ENCODE data around the gene PLGRKT. TPM values are rescaled to one million over a fixed set of nuclear protein-coding genes. Genes with fewer than 3 reads are reported as not detected.
"Not testable (repeated sequence)": the region's sequence is repeated elsewhere in the genome, so short reads cannot be mapped to it uniquely, and the experiment has no call there.

Gene PLGRKT
- total RNA-seq, 2 experiments from 2014 or later, result 30.5 to 30.7 TPM

DNA sequence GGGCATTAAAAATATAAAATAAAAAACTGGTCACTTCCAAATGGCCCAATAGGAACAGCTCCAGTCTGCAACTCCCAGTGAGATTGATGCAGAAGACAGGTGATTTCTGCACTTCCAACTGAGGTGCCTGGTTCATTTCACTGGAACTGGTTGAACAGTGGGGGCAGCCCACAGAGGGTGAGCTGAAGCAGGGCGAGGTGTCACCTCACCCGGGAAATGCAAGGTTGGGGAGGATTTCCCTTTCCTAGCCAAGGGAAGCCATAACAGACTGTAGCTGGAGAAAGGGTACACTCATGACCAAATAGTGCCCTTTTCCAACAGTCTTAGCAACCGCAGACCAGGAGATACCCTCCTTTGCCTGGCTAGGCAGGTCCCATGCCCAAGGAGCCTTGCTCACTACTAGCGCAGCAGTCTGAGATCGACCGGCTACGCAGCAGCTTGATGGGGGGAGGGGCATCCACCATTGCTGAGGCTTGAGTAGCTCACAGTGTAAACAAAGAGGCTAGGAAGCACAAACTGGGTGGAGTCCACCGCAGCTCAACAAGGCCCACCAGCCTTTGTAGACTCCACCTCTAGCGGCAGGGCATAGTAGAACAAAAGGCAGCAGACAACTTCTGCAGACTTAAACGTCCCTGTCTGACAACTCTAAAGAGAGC lies 110.7 kb downstream of the PLGRKT start:
- peaks cover 31% of the 10 kb centered on the region for H3K36me3 Mint-ChIP-seq (ENCODE audit: low read depth)
- ChIA-PET POLR2A (interaction anchor here (1.2 kb wide), 1 partner anchor 111 kb away, joined by 3 read pairs; the partner anchor contains the start of gene PLGRKT), CTCF (interaction anchor here (0.6 to 2.1 kb wide), 5 partner anchors 9 to 141 kb away, joined by 3 to 7 read pairs (median 4); no protein-coding TSS in a partner anchor)
- no peaks in the 10 kb centered on the region for H3K27me3 Mint-ChIP-seq (ENCODE audit: low read depth)
- ATAC-seq, result peak; percentile 86
- peak overlapping the region; percentile 60 for H3K27ac Mint-ChIP-seq
- DNase-seq, result peak; percentile 76
- peaks cover 20% of the 10 kb centered on the region for H3K4me1 Mint-ChIP-seq (ENCODE audit: low read depth)
- no peaks in the 10 kb centered on the region for H3K9me3 Mint-ChIP-seq (ENCODE audit: insufficient read depth)
- H3K4me3 Mint-ChIP-seq, result peak overlapping the region; percentile 42

DNA sequence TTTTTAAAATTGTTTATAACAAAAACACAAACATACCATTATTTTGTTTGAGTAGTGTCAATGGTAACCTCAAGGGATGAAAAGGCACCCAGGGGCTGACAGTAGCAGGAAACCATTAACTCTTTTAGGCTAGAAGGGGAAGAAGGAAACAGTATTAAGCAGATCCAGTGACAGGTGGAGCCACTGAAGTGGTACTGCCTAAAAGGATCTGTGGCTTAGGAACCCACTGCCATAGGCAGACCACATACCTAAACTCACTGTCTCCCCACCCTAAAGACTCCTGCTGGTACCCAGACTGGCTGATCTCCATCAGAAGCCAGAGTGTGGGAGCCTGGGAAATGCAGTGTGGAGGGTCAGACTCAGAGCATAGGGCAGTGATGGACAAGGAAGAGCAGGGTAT lies 111.5 kb downstream of the PLGRKT start:
- Mint-ChIP-seq H3K27me3 (ENCODE audit: low read depth) (no peaks in the 10 kb centered on the region), H3K4me1 (ENCODE audit: low read depth) (peaks cover 20% of the 10 kb centered on the region), H3K9me3 (ENCODE audit: insufficient read depth) (no peaks in the 10 kb centered on the region), H3K27ac (no peak overlapping the region), H3K36me3 (ENCODE audit: low read depth) (peaks cover 27% of the 10 kb centered on the region), H3K4me3 (no peak overlapping the region)
- ChIA-PET CTCF (interaction anchor here (1.4 to 2.1 kb wide), 3 partner anchors 8 to 27 kb away, joined by 4 to 7 read pairs (median 5); no protein-coding TSS in a partner anchor), POLR2A (interaction anchor here (1.2 kb wide), 1 partner anchor 111 kb away, joined by 3 read pairs; the partner anchor contains the start of gene PLGRKT)
- ATAC-seq (peak; percentile 48), DNase-seq (no peak)

DNA sequence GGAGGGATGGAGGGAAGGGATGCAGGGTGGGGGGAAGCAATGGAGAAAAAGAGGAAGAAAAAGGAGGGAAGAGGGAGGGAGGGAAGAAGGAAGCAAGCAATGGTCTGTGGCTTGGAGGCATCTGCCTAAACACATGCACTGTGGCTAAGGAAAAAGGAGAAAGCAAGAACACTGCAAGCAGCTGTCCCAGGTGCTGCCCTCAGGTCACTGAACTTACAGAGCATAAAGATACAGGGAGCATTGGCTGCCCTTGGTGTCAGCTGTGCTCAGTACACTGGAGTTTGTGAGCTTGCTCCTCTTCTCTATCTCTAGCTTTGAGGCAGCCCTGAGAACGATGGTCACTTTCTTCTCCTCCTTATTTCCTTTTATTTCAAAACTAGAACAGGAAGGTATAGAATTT lies 116.1 kb downstream of the PLGRKT start:
- POLR2A ChIA-PET; DNase-seq; H3K36me3 Mint-ChIP-seq (ENCODE audit: low read depth); H3K27me3 Mint-ChIP-seq (ENCODE audit: low read depth); ATAC-seq; H3K4me1 Mint-ChIP-seq (ENCODE audit: low read depth); H3K9me3 Mint-ChIP-seq (ENCODE audit: insufficient read depth); H3K4me3 Mint-ChIP-seq; H3K27ac Mint-ChIP-seq: not testable (repeated sequence)
- CTCF ChIA-PET, result interaction anchor here (0.8 to 1.2 kb wide), 7 partner anchors 28 to 266 kb away, joined by 3 to 5 read pairs (median 3); partner anchors contain the start of gene PLGRKT

DNA sequence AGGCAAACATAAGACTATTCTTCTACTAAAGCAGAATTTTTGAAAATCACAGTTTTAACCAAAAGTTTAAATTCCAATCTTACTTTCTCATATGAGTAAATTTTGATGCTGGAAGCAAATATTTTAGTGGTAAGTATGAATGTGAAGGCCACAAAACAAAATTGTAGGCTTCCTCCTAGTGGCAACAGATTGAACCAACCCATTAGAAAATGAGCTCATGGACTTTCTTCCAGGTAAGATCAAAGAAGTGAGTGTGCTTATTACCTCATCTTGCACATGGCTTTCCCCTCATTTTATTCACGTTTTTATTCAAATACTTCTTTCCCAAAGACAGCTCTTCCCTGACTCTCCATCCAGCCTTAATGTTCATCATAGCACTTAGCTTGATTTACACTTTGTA lies 116.7 kb downstream of the PLGRKT start:
- peaks cover under 1% of the 10 kb centered on the region for H3K4me1 Mint-ChIP-seq (ENCODE audit: low read depth)
- DNase-seq (no peak), ATAC-seq (no peak)
- no peak overlapping the region for H3K4me3 Mint-ChIP-seq
- no peak overlapping the region for H3K27ac Mint-ChIP-seq
- peaks cover 10% of the 10 kb centered on the region for H3K36me3 Mint-ChIP-seq (ENCODE audit: low read depth)
- POLR2A ChIA-PET, result no interaction called here
- CTCF ChIA-PET, result interaction anchor here (0.8 to 1.2 kb wide), 8 partner anchors 27 to 267 kb away, joined by 3 to 5 read pairs (median 3); partner anchors contain the start of gene PLGRKT
- no peaks in the 10 kb centered on the region for H3K27me3 Mint-ChIP-seq (ENCODE audit: low read depth)
- no peaks in the 10 kb centered on the region for H3K9me3 Mint-ChIP-seq (ENCODE audit: insufficient read depth)

DNA sequence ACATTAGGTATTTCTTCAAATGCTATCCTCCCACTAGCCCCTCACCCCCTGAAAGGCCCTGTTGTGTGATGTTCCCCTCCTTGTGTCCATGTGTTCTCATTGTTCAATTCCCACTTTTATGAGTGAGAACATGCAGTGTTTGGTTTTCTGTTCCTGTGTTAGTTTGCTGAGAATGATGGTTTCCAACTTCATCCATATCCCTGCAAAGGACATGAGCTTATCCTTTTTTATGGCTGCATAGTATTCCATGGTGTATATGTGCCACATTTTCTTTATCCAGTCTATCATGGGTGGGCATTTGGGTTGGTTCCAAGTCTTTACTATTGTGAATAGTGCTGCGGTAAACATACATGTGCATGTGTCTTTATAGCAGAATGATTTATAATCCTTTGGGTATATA lies 121.3 kb downstream of the PLGRKT start:
- H3K27me3 Mint-ChIP-seq (ENCODE audit: low read depth); H3K27ac Mint-ChIP-seq; H3K4me1 Mint-ChIP-seq (ENCODE audit: low read depth); ATAC-seq; CTCF ChIA-PET; DNase-seq; POLR2A ChIA-PET; H3K4me3 Mint-ChIP-seq: not testable (repeated sequence)
- Mint-ChIP-seq H3K36me3 (ENCODE audit: low read depth) (peaks cover 23% of the 10 kb centered on the region), H3K9me3 (ENCODE audit: insufficient read depth) (peaks cover 15% of the 10 kb centered on the region)

DNA sequence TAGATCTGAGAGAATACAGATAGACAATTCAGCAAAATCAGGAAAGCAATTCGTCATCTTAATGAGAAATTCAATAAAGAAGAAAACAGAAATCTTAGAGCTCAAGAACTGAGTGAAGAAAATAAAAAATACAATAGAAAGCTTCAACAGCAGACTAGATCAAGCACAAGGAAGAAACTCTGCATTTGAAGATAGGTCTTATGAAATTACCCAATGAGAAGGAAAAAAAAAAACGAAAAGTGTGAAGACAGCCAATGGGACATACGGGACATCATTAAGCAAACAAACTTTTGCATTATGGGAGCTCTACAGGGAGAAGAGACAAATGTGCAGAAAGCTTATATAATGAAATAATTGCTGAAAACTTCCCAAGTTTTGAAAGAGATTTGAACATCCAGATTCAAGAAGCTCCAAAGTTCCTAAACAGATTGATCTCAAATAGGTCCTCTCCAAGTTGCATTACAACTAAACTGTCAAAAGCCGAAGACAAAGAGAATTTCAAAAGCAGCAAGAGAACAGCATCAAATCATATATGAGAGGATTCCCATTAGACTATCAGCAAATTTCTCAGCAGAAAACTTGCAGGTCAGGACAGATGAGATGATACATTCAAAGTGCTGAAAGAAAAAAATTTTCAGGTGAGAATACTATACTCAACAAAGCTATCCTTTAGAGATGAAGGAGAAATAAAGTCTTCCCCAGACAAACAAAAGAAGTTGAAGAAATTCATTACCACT lies 122.4 kb downstream of the PLGRKT start:
- ChIA-PET CTCF (interaction anchor here (0.6 to 1.8 kb wide), 4 partner anchors 14 to 129 kb away, joined by 3 to 6 read pairs (median 4); no protein-coding TSS in a partner anchor), POLR2A (no interaction called here)
- H3K36me3 Mint-ChIP-seq (ENCODE audit: low read depth), result peaks cover 23% of the 10 kb centered on the region
- no peak for ATAC-seq
- H3K27ac Mint-ChIP-seq, result no peak overlapping the region
- no peaks in the 10 kb centered on the region for H3K27me3 Mint-ChIP-seq (ENCODE audit: low read depth)
- peaks cover 15% of the 10 kb centered on the region for H3K9me3 Mint-ChIP-seq (ENCODE audit: insufficient read depth)
- H3K4me3 Mint-ChIP-seq, result no peak overlapping the region
- no peak for DNase-seq
- H3K4me1 Mint-ChIP-seq (ENCODE audit: low read depth), result no peaks in the 10 kb centered on the region

DNA sequence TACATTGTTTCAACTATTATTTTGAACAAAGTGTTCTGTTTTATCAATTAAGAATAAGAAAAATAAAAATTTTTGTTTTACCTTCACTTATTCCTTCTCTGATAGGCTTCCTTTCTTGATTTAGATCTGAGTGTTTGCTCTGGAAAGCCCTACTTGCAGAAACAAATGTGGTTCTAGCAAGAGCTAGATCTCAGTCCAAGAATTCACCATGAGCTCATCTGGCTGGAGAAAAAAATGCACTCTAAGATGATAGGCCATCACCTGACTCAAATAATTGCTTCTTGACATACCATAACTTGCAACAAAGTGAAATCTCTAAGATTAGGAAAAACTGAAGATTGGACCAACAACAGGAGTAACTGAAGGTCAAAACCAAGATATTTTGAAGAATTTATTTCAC lies 126.9 kb downstream of the PLGRKT start:
- H3K4me3 Mint-ChIP-seq, result no peak overlapping the region
- ATAC-seq (no peak), DNase-seq (no peak)
- ChIA-PET POLR2A (no interaction called here), CTCF (no interaction called here)
- H3K9me3 Mint-ChIP-seq (ENCODE audit: insufficient read depth), result peaks cover 15% of the 10 kb centered on the region
- H3K27me3 Mint-ChIP-seq (ENCODE audit: low read depth), result no peaks in the 10 kb centered on the region
- H3K36me3 Mint-ChIP-seq (ENCODE audit: low read depth), result peaks cover 13% of the 10 kb centered on the region
- H3K27ac Mint-ChIP-seq, result no peak overlapping the region
- H3K4me1 Mint-ChIP-seq (ENCODE audit: low read depth), result peaks cover 8% of the 10 kb centered on the region

Other genes starting within 250 kb of the PLGRKT start
- not detected for gene INSL4, start 206.5 kb downstream of the PLGRKT start, total RNA-seq
- 1 to 10 TPM; 2.2 to 2.8 TPM for gene RLN2, start 133.2 kb downstream of the PLGRKT start, total RNA-seq
- gene RLN1, start 98.0 kb downstream of the PLGRKT start, total RNA-seq, result 1 to 10 TPM; 1.3 to 1.5 TPM
- 1 to 10 TPM; 4.0 to 4.9 TPM for gene CD274, start 12.6 kb upstream of the PLGRKT start, total RNA-seq
- gene PDCD1LG2, start 72.6 kb upstream of the PLGRKT start, total RNA-seq, result under 1 TPM; 0.55 TPM
- gene RIC1, start 191.2 kb upstream of the PLGRKT start, total RNA-seq, result 10 to 100 TPM; 16.7 to 17.8 TPM